Activated B cell treated with CpG ODN at 0.5 μM for 24 hours (primary cell): Measurements from ENCODE around the gene TCF7. TPM values are rescaled to one million over a fixed set of nuclear protein-coding genes. Genes with fewer than 3 reads are reported as not detected.

Experiments used
- ATAC-seq: fragments of 200-7000 bp; cut with Tn5 transposase; one replicate; pipeline ENCODE4 v1.10.0; 2021; ENCODE audit warnings: low read depth, mild to moderate bottlenecking, moderate library complexity
- CTCF ChIA-PET: fragments of 350-600 bp; sonication (Branson Sonifier 250); formaldehyde crosslinking; loops from one replicate; lab custom pipeline; 2021; ENCODE audit warnings: antibody characterized with exemption; lab: Charles Lee
- POLR2A ChIA-PET: fragments of 350-600 bp; sonication (Branson Sonifier 250); formaldehyde crosslinking; loops from one replicate; lab custom pipeline; 2021; ENCODE audit warnings: antibody characterized with exemption; lab: Charles Lee
- DNase-seq: peaks from one replicate; pipeline ENCODE4 v3.0.0; 2022
- H3K27ac Mint-ChIP-seq: one replicate; pipeline ENCODE4 v1.8.0; 2020; ENCODE audit warnings: mixed read lengths
- H3K27me3 Mint-ChIP-seq: one replicate; pipeline ENCODE4 v1.8.0; 2021; ENCODE audit warnings: mixed read lengths
- H3K36me3 Mint-ChIP-seq: one replicate; pipeline ENCODE4 v1.8.0; 2021; ENCODE audit warnings: low read depth, mixed read lengths
- H3K4me1 Mint-ChIP-seq: one replicate; pipeline ENCODE4 v1.8.0; 2021; ENCODE audit warnings: mixed read lengths
- H3K4me3 Mint-ChIP-seq: one replicate; pipeline ENCODE4 v1.8.0; 2020; ENCODE audit warnings: mild to moderate bottlenecking, mixed read lengths
- H3K9me3 Mint-ChIP-seq: one replicate; pipeline ENCODE4 v1.8.0; 2020; ENCODE audit warnings: mixed read lengths
- CTCF ChIP-seq: fragments of 200-600 bp; IDR thresholded peaks from one replicate; pipeline ENCODE4 v1.8.0; 2022; ENCODE audit warnings: antibody characterized with exemption, mild to moderate bottlenecking
- intact Hi-C: fragments of 100-400 bp; cut with micrococcal nuclease; formaldehyde crosslinking; loops from one replicate; pipeline ENCODE4 v1.15.1; 2024
- total RNA-seq: library from RNA; stranded (reverse); gene quantifications from 2 replicates; pipeline ENCODE4 v1.2.3, GENCODE V29; 2022

The TCF7 gene
- total RNA-seq, 1 donor from 2014 or later = 15.8 TPM

- no peak for TF ChIP-seq CTCF
- no peaks in the 10 kb centered on the region for H3K27me3 Mint-ChIP-seq
- ATAC-seq = no peak
- intact Hi-C loops = no loop called here
- no peak overlapping the region for H3K4me3 Mint-ChIP-seq
- DNase-seq = no peak
- no peak overlapping the region for H3K27ac Mint-ChIP-seq
- CTCF ChIA-PET = interaction anchor here (1.1 to 23.1 kb wide), 3 partner anchors 30 to 136 kb away, joined by 3 to 502 read pairs (median 3); no protein-coding TSS in a partner anchor
- peaks cover 93% of the 10 kb centered on the region for H3K36me3 Mint-ChIP-seq
- H3K4me1 Mint-ChIP-seq = no peaks in the 10 kb centered on the region
- H3K9me3 Mint-ChIP-seq = no peaks in the 10 kb centered on the region
- POLR2A ChIA-PET = interaction anchor here (0.5 to 1.0 kb wide), 2 partner anchors 19 to 76 kb away, joined by 3 to 5 read pairs; no protein-coding TSS in a partner anchor
Measured at GRCh38 chr5:134153241-134153640, 38.8 kb downstream of the TCF7 start.

GRCh38 chr5:134153657-134154056 is 39.2 kb downstream of the TCF7 start:
- Mint-ChIP-seq H3K4me1 (no peaks in the 10 kb centered on the region), H3K27ac (no peak overlapping the region), H3K9me3 (no peaks in the 10 kb centered on the region), H3K27me3 (no peaks in the 10 kb centered on the region), H3K4me3 (no peak overlapping the region), H3K36me3 (peaks cover 95% of the 10 kb centered on the region)
- ATAC-seq (no peak), DNase-seq (no peak)
- ChIA-PET CTCF (interaction anchor here (1.1 to 23.1 kb wide), 3 partner anchors 30 to 136 kb away, joined by 3 to 502 read pairs (median 3); no protein-coding TSS in a partner anchor), POLR2A (interaction anchor here (0.6 kb wide), 1 partner anchor 11 kb away, joined by 3 read pairs; no protein-coding TSS in a partner anchor)
- intact Hi-C loops = no loop called here
- no peak for TF ChIP-seq CTCF

GRCh38 chr5:134161513-134162395 is 47.3 kb downstream of the TCF7 start:
- Mint-ChIP-seq H3K36me3 (peaks cover 83% of the 10 kb centered on the region), H3K4me3 (no peak overlapping the region)

GRCh38 chr5:134162592-134162991 is 48.1 kb downstream of the TCF7 start:
- Mint-ChIP-seq H3K4me1 (no peaks in the 10 kb centered on the region), H3K27ac (no peak overlapping the region), H3K27me3 (no peaks in the 10 kb centered on the region), H3K9me3 (peaks cover 2% of the 10 kb centered on the region), H3K36me3 (peaks cover 79% of the 10 kb centered on the region), H3K4me3 (no peak overlapping the region)
- ChIA-PET POLR2A (no interaction called here), CTCF (no interaction called here)
- no peak for TF ChIP-seq CTCF
- intact Hi-C loops = no loop called here
- DNase-seq = no peak
- no peak for ATAC-seq

More at GRCh38 chr5:134161513-134162395, 47.3 kb downstream of the TCF7 start:
- ATAC-seq (no peak), DNase-seq (no peak)
- ChIA-PET POLR2A (interaction anchor here (0.6 to 1.0 kb wide), 3 partner anchors 14 to 1059 kb away, joined by 3 read pairs; no protein-coding TSS in a partner anchor), CTCF (no interaction called here)
- Mint-ChIP-seq H3K4me1 (no peaks in the 10 kb centered on the region), H3K27ac (no peak overlapping the region), H3K9me3 (peaks cover 2% of the 10 kb centered on the region), H3K27me3 (no peaks in the 10 kb centered on the region)
- intact Hi-C loops = no loop called here
- no peak for TF ChIP-seq CTCF

- Mint-ChIP-seq H3K9me3 (no peaks in the 10 kb centered on the region), H3K27me3 (no peaks in the 10 kb centered on the region), H3K4me3 (no peak overlapping the region), H3K36me3 (peaks cover 63% of the 10 kb centered on the region), H3K4me1 (peaks cover 30% of the 10 kb centered on the region), H3K27ac (no peak overlapping the region)
- intact Hi-C loops = no loop called here
- DNase-seq (no peak), ATAC-seq (no peak)
- no peak for TF ChIP-seq CTCF
- ChIA-PET CTCF (no interaction called here), POLR2A (interaction anchor here (0.9 kb wide), 1 partner anchor 19 kb away, joined by 5 read pairs; no protein-coding TSS in a partner anchor)
Measured at GRCh38 chr5:134171972-134172371, 57.5 kb downstream of the TCF7 start.
